ENCODE measurements around the gene LETM1.

Gene LETM1

GRCh38 chr4:1895971-1896657 is 40.2 kb upstream of the LETM1 start:
- no peaks in the 10 kb centered on the region for H3K27me3 ChIP-seq (ENCODE audit: insufficient read depth, low read depth, severe bottlenecking)
- TF ChIP-seq CTCF (IDR thresholded peaks at IDR 0.05; ENCODE audit: low read depth, low read length) = no peak
- no peak overlapping the region for H3K4me3 ChIP-seq (ENCODE audit: low read depth, low read length)
- no peak overlapping the region for H3K27ac ChIP-seq
- no peak for DNase-seq
- H3K9me3 ChIP-seq (ENCODE audit: severe bottlenecking) = no peaks in the 10 kb centered on the region
- peaks cover 73% of the 10 kb centered on the region for H3K36me3 ChIP-seq

GRCh38 chr4:1890979-1891570 is 35.1 kb upstream of the LETM1 start:
- Histone ChIP-seq H3K9me3 (ENCODE audit: severe bottlenecking) (no peaks in the 10 kb centered on the region), H3K27me3 (ENCODE audit: insufficient read depth, low read depth, severe bottlenecking) (no peaks in the 10 kb centered on the region), H3K36me3 (peaks cover 64% of the 10 kb centered on the region), H3K27ac (no peak overlapping the region), H3K4me3 (ENCODE audit: low read depth, low read length) (no peak overlapping the region)
- no peak for TF ChIP-seq CTCF (IDR thresholded peaks at IDR 0.05; ENCODE audit: low read depth, low read length)
- DNase-seq = no peak

GRCh38 chr4:1887052-1887451 is 31.1 kb upstream of the LETM1 start:
- Histone ChIP-seq H3K36me3 (peaks cover 54% of the 10 kb centered on the region), H3K27me3 (ENCODE audit: insufficient read depth, low read depth, severe bottlenecking) (no peaks in the 10 kb centered on the region), H3K27ac (no peak overlapping the region), H3K9me3 (ENCODE audit: severe bottlenecking) (no peaks in the 10 kb centered on the region), H3K4me3 (ENCODE audit: low read depth, low read length) (no peak overlapping the region)
- no peak for TF ChIP-seq CTCF (IDR thresholded peaks at IDR 0.05; ENCODE audit: low read depth, low read length)
- no peak for DNase-seq

GRCh38 chr4:1885414-1885813 is 29.5 kb upstream of the LETM1 start:
- H3K36me3 ChIP-seq = peaks cover 54% of the 10 kb centered on the region
- no peak for DNase-seq
- no peak overlapping the region for H3K27ac ChIP-seq
- H3K9me3 ChIP-seq (ENCODE audit: severe bottlenecking) = no peaks in the 10 kb centered on the region
- H3K27me3 ChIP-seq (ENCODE audit: insufficient read depth, low read depth, severe bottlenecking) = no peaks in the 10 kb centered on the region
- TF ChIP-seq CTCF (IDR thresholded peaks at IDR 0.05; ENCODE audit: low read depth, low read length) = no peak
- H3K4me3 ChIP-seq (ENCODE audit: low read depth, low read length) = no peak overlapping the region

- no peak for DNase-seq
- TF ChIP-seq CTCF (IDR thresholded peaks at IDR 0.05; ENCODE audit: low read depth, low read length) = no peak
- H3K36me3 ChIP-seq = peaks cover 60% of the 10 kb centered on the region
These were observed 27.6 kb upstream of the LETM1 start for GRCh38 chr4:1883583-1883982.

More at GRCh38 chr4:1883583-1883982, 27.6 kb upstream of the LETM1 start:
- Histone ChIP-seq H3K27ac (no peak overlapping the region), H3K27me3 (ENCODE audit: insufficient read depth, low read depth, severe bottlenecking) (no peaks in the 10 kb centered on the region), H3K9me3 (ENCODE audit: severe bottlenecking) (no peaks in the 10 kb centered on the region), H3K4me3 (ENCODE audit: low read depth, low read length) (no peak overlapping the region)

All from WERI-Rb-1 (cell line).